HG02763 (cell line): ENCODE results near the gene RASGRF1.

Source experiments
- ATAC-seq: cut with Tn5 transposase; IDR thresholded peaks from one replicate; pipeline ENCODE4 v1.9.1; 2021; ENCODE audit warnings: mild to moderate bottlenecking, moderate library complexity; ENCODE audit not compliant: unreplicated experiment

Gene RASGRF1

DNA sequence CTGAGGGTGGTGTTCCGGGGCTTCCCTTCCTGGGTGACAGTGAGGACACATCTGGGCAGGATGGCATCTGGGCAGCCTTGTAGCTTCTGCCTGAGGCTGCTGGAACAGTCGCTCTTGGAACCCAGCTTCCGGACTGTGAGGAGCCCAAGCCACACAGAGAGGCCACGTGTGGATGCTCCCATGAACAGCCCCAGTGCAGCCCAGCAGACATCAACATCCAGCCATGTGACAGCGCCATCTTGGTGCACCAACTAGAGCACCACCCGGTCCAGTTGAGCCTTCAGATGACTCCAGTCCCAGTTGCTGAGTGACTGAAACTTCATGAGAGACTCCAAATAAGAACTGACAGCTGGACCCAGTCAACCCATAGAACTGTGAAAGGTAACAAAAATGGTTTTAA is 130.3 kb downstream of the RASGRF1 start:
- ATAC-seq, result no peak

- ATAC-seq, result no peak
Measured at GRCh38 chr15:78959360-78959759, 131.2 kb downstream of the RASGRF1 start.

DNA sequence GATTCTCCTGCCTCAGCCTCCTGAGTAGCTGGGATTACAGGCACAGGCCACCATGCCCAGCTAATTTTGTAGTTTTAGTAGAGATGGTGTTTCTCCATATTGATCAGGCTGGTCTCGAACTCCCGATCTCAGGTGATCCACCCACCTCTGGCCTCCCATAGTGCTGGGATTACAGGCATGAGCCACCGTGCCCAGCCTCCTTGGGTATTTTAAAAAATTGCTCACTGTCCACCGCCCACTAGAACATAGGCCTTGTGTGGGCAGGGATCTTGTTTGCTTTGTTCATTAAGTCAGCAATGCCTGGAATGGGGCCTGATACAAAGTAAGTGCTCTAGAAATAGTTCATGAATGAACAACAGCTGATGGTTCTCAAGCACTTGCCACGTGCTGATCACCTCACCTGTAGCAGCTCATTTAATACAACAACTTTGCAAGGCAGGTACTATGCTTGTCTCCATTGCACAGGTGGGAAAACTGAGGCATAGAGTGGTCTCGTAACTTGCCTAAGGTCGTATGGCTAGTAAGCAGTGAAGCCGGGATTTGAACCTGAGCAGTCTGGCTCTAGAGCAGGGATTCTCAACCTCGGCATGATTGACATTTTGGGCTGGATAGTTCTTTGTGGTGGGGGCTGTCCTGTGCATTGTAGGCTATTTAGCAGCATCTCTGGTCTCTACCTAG is 133.0 kb downstream of the RASGRF1 start:
- ATAC-seq, result no peak

DNA sequence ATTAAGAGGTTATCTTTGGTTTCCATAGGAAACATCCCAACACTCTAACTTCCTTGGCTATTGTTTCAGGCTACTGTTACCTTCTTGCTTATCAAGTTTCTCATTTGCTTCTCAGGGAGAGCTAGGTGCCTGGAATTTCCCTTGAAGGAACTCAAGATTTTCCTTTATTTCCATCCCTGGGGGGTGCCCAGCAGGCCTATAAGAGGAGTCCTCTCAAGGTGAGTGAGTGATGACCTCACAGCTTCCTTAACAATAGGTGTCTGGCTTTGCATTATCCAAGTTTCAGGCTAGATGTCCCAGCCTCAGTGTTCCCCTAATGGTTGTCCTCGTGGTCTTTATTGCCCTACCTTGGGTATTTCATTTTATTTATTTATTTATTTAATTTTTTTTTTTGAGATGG is 133.6 kb downstream of the RASGRF1 start:
- no peak for ATAC-seq

DNA sequence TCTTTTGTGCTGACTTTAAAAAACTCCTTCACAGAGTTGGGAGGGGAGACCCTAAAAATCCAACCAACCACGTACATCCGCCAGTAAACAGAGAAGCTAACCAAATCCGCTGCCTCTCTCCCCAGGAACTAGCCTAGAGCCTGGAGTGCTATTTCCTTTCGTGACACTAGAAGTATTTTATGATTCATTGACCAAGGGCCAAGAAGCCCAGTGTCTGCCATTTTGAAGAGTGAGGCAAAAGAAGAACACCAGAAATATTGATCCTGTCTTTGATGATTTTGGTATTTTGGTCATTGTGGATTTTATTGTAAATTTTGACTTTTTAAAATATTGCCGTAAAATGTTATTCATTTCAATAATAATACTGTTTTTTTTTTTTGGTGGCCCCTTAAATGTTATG is 135.2 kb downstream of the RASGRF1 start:
- ATAC-seq, result no peak

- ATAC-seq, result no peak
Measured at GRCh38 chr15:78951841-78952238, 138.7 kb downstream of the RASGRF1 start.

GRCh38 chr15:78950902-78951840 is 139.4 kb downstream of the RASGRF1 start:
- ATAC-seq, result no peak

GRCh38 chr15:78950343-78950742 is 140.2 kb downstream of the RASGRF1 start:
- no peak for ATAC-seq

DNA sequence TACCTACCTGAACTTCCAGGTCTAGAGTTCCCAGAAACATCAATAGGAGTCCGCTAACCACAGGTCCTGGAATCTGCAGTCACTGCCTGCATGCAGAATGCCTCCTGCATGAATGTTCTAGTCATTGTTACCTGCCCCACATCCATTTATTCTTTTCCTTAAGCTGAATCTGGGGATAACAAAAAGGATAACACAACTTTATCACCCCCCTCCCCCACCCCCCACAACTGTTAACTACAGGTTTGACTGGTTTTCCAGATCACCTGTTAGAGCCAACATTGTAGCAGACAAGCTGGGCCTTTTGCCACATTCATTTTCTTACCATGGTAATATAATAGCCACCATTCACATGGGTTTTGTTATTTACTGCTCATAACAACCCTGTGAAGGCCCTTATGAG is 141.1 kb downstream of the RASGRF1 start:
- ATAC-seq, result no peak

DNA sequence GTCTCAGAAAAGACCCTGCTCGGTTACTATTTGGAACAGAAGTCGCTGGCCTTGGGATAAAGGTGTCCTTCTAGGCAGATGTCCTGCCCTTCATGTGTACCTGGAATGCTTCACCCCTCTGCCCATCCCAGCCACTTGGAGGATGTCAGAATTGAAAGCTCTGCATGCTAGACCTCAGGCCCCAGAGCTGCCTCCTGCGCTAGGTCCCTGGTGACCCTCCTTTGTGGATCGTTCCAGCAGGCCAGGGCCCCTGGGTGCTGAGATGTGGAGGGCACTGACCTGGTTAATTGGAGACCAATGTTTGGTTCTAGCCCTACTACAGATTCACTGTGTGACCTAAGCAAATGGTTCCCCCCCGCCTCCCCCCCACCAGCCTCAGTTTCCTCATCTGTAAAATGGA is 143.1 kb downstream of the RASGRF1 start:
- no peak for ATAC-seq

DNA sequence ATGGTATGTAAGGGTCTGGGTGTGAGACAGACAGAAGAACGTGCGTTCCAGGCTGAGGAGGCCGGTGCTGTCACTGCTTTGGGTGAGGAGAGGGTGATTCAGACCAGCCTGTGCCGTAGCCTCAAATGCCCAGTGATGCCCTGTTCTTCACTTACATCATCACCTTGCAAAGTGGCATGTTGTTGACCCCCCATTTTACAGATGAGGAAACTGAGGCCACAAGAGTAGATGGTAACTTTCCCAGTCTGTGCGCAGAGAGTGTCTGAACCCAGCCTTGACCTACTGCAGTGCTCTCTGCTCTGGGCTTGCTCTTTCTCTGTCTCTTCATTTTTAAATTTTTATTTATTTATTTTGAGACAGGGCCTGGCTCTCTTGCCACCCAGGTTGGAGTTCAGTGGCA is 144.1 kb downstream of the RASGRF1 start:
- no peak for ATAC-seq

- peak; percentile 59 for ATAC-seq
Measured at GRCh38 chr15:78944669-78945407, 145.7 kb downstream of the RASGRF1 start, which contains the start of gene CTSH. CTSH (minus strand) TSS chr15:78945046; CDS start chr15:78944981, 65 bp downstream.

- peak; percentile 16 for ATAC-seq
Measured at GRCh38 chr15:78944202-78944625, 146.4 kb downstream of the RASGRF1 start.

- no peak for ATAC-seq
Measured at GRCh38 chr15:78943692-78944091, 146.9 kb downstream of the RASGRF1 start.

GRCh38 chr15:78942741-78943140 is 147.8 kb downstream of the RASGRF1 start:
- ATAC-seq, result no peak

DNA sequence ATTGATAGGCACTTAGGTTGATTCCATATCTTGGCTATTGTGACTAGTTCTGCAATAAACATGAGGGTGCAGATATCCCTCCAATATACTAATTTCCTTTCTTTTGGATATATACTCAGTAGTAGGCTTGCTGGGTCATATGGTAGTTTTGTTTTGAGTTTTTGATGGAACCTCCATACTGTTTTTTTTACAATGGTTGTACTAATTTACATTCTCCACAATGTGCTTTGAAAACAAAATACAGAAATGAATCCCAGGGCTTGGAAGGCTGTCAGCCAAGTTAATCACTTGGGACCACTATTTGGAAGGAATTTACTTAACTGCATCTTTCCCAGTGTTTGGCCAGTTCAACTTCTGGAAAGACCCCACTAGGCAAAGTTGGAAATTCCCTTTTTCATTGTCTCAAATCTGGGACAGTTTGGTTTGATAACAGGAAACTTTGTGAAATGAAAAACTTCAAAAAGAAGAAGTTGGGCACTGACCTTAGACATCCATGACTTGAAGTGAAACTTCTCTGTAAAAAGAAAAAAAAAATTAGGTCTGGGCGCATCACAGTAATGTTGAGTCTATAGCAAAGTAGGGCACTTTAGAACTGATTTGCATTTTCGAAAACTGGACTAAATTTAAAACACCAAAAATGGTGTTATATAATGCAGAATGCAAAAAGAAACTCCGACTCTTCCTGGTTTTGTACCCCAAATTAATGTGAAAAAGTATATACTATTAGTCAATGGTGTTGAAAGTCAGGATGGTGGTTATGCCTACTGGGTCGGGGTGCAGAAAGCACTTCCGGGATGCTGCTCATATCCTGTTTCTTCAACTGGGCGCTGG is 151.7 kb downstream of the RASGRF1 start:
- peak; percentile 55 for ATAC-seq

DNA sequence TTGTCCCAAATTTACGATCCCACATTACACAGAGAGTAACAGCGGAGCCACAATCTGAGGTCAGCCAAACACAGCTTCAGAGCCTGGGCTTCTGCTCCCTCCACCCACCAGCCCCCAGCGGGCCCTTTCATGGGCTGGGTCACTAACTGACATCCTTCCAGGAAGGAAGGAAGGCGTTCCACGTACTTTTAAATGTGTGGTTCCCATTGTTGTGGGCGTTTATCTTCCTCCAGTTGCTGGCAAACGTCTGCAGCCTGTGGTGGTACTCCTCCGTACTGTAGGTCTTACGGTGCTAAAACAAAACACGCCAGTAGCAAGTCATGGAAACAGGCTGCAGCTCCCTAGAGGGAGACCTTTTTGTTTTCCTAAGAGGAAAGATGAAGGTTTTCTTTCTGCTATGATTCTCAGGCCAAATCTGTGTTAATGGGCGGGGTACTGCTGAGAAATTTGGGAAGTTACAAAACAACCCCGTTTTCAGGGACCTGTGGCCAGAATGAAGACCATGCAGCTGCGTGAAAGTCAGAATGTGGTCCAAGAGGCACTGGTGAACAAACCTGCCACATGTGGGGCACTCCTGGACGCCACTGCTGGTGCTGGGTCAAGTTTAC is 153.3 kb downstream of the RASGRF1 start:
- no peak for ATAC-seq

- ATAC-seq, result no peak
Measured at GRCh38 chr15:78934655-78935023, 155.9 kb downstream of the RASGRF1 start.

DNA sequence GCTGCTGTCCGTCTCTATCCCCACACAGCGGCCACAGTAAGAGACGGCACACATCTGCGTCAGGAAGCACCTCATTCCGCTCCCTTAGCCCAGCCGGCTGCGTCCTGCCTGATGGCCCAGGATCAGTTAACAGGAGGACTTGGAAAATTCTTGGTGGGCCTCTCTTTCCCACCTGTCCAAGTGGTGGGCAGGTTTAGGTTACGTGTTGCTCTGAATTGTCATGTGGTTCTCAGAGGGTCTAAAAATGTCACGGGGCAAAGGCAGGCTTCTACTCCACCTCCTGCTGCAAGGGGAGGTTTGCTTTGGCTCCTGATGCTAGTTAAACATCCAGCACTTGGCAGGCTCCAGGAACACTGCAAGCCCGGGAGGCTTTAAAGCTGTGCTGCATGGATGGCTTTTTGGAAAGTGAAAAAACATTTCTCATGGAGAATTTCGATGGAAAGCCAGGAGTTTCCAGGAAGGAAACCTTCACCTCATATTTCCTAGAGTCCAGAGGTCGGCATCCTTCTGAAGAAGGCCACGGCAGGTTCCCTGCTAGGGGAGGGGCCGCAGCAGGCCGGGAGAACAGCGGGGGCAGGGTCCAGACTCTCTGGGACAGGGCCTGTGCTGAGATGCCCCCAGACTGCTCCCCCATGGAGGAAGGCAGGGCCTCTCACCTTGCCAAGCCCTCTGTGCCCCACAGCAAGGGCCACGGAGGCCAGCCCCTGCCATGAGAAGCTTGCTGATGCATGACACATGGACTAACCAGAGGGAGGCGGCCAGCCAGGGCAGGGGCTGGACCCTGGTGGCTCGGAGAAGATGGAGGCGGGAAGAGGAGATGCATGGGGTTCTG is 156.5 kb downstream of the RASGRF1 start:
- no peak for ATAC-seq
